ENCODE results near the gene UBTD2.

The UBTD2 gene

DNA sequence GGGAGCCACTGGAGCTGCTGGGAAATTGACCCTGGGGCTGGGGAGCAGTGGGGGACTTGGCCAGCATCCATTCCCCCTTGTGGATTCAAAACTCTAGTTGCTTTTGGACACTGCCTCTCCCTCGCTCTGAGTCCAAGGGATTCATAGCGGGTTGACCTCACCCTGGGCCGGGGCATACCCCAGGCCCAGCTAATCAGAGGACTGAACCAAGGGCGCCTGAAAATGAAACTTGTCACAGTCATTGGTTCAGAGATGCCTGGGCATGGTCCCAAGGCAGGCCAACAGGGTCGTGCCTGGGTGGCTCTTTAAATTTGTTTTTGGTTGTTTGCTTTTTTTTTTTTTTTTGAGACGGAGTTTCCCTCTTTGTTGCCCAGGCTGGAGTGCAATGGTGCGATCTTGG is 118.1 kb downstream of the UBTD2 start:
- no peak overlapping the region for H3K4me3 ChIP-seq
- TF ChIP-seq, protein P1, sequence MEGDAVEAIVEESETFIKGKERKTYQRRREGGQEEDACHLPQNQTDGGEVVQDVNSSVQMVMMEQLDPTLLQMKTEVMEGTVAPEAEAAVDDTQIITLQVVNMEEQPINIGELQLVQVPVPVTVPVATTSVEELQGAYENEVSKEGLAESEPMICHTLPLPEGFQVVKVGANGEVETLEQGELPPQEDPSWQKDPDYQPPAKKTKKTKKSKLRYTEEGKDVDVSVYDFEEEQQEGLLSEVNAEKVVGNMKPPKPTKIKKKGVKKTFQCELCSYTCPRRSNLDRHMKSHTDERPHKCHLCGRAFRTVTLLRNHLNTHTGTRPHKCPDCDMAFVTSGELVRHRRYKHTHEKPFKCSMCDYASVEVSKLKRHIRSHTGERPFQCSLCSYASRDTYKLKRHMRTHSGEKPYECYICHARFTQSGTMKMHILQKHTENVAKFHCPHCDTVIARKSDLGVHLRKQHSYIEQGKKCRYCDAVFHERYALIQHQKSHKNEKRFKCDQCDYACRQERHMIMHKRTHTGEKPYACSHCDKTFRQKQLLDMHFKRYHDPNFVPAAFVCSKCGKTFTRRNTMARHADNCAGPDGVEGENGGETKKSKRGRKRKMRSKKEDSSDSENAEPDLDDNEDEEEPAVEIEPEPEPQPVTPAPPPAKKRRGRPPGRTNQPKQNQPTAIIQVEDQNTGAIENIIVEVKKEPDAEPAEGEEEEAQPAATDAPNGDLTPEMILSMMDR (IDR thresholded peaks at IDR 0.05): no peak
- no peak for DNase-seq (ENCODE audit: low spot score)
- H3K27ac ChIP-seq: peak overlapping the region in 1 of 2 donors; percentile 28

- TF ChIP-seq, protein P1 (IDR thresholded peaks at IDR 0.05): no peak
- no peak overlapping the region for H3K4me3 ChIP-seq
- peak overlapping the region in 1 of 2 donors; percentile 28 for H3K27ac ChIP-seq
- no peak for DNase-seq (ENCODE audit: low spot score)
Observed at GRCh38 chr5:172164769-172165212, 118.8 kb downstream of the UBTD2 start.

DNA sequence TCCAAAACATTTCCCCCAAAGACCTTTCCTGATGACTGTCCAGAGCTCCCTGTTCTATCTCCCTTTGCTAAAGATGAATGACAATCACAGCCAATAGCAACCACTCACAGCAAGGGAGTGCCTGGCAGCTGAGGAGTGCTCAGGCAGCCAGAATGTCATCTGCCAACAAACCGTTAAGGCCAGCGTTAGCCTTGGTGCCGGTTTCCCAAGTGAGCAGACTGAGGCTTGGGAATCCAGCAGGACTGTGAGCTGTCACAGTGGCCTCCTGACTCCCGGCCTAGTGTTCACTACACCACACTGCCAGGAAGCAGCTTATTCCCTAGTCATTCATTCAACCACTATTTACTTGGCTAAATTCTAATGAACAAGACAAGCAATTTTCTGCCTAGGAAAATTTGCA is 120.2 kb downstream of the UBTD2 start:
- Histone ChIP-seq H3K4me3 (no peak overlapping the region), H3K27ac (peak overlapping the region in 1 of 2 donors; percentile 10)
- DNase-seq (ENCODE audit: low spot score): no peak
- TF ChIP-seq, protein P1 (IDR thresholded peaks at IDR 0.05): no peak

- no peak for DNase-seq (ENCODE audit: low spot score)
- H3K27ac ChIP-seq: peak overlapping the region in 1 of 2 donors; percentile 10
- TF ChIP-seq, protein P1 (IDR thresholded peaks at IDR 0.05): no peak
- H3K4me3 ChIP-seq: no peak overlapping the region
Observed at GRCh38 chr5:172162987-172163343, 120.6 kb downstream of the UBTD2 start.

- DNase-seq (ENCODE audit: low spot score): no peak
- Histone ChIP-seq H3K27ac (no peak overlapping the region), H3K4me3 (no peak overlapping the region)
- TF ChIP-seq, protein P1 (IDR thresholded peaks at IDR 0.05): no peak
Observed at GRCh38 chr5:172162323-172162986, 121.1 kb downstream of the UBTD2 start.

DNA sequence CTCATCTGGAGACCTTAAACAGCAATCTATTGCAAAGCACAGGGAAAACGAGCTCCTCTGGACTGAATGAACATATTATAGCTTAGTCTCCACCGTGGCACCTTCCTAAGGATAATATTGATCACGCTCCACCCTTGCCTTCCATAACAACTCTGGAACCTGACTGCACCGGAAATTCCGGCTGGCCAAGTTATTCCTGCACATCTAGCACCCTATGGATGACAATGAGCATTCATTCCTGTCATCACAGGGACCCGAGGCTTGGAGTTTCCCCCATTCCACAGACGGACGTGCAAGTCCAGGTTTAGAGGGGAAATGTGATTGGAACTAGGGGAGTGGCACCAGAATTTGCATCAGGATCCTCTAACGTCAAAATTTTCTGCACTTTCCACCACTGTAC is 123.1 kb downstream of the UBTD2 start:
- H3K27ac ChIP-seq: no peak overlapping the region
- TF ChIP-seq, protein P1 (IDR thresholded peaks at IDR 0.05): no peak
- no peak overlapping the region for H3K4me3 ChIP-seq
- DNase-seq (ENCODE audit: low spot score): no peak

All from coronary artery (tissue), 2 donors.